NCI-H146 (cell line): ENCODE data around the gene KHDRBS1.
"Not testable (repeated sequence)": the region's sequence is repeated elsewhere in the genome, so short reads cannot be mapped to it uniquely, and the experiment has no call there.

Experiments used
- DNase-seq: peaks from one replicate; lab custom pipeline; 2025; lab: John Stamatoyannopoulos, UW

The KHDRBS1 gene, protein sequence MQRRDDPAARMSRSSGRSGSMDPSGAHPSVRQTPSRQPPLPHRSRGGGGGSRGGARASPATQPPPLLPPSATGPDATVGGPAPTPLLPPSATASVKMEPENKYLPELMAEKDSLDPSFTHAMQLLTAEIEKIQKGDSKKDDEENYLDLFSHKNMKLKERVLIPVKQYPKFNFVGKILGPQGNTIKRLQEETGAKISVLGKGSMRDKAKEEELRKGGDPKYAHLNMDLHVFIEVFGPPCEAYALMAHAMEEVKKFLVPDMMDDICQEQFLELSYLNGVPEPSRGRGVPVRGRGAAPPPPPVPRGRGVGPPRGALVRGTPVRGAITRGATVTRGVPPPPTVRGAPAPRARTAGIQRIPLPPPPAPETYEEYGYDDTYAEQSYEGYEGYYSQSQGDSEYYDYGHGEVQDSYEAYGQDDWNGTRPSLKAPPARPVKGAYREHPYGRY

GRCh38 chr1:32013386-32014198 lies at the start of gene KHDRBS1:
KHDRBS1 (plus strand) TSS chr1:32013868; CDS start chr1:32013996, 128 bp downstream.
- peak; percentile 97 for DNase-seq

DNA sequence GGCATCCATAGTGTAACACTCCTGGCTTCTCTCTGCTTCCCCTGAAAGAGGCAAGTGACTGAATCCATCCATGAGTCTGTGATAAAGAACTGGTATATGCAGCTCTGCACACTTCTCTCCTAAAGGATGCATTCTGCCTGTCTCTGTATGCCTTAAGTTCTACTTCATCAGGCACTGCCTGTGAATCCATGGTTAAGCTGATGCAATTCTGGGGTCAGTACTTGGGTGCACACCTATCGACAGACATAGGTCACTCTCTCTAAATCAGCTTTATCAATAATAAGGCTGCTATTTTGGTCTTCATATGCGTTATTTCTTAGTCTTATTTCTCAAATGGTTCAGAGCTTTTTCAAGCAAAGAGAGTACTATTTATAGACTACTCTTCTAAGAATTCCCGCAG lies 42.8 kb upstream of the KHDRBS1 start:
- DNase-seq = no peak

GRCh38 chr1:31976401-31976800 lies 37.3 kb upstream of the KHDRBS1 start:
- DNase-seq = no peak

DNA sequence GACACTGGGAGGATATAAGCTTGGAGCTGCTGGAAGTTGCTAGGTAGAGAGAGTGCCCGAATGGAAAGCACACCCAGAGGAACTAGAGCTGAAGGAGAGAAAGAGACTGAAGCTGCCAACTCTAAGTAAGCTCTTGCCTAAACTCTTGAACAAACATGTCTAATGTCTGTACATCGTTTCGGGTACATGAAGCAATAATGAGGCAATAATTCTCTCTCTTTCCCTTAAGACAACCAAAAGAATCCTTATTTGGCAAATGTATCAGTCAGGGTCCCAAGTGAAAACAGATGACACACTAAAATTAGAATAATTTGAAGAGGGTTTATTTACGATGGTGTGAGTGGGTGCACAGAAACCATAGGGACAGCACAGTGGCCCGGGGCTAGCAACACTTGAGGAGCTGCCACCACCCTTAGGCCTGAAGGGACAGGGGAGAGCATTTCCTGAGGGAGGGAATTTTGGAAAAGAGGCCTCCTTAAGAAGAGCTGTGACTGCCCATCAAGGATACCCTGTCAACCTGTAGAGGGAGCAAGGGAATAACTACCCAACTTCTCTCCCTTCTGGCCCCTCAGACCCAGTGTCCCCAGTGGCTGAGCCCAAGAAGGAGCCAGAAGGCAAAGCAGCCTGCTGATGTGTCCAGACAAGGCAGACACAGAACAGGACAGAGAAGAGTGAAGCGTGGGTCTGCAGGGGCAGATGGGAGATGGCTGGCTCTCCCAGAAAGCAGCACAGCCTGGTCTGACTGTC lies 36.1 kb upstream of the KHDRBS1 start:
- DNase-seq = peak; percentile 12

GRCh38 chr1:31978843-31979400 lies 34.7 kb upstream of the KHDRBS1 start:
- DNase-seq = no peak

GRCh38 chr1:31980835-31981455 lies 32.7 kb upstream of the KHDRBS1 start:
- DNase-seq = no peak

DNA sequence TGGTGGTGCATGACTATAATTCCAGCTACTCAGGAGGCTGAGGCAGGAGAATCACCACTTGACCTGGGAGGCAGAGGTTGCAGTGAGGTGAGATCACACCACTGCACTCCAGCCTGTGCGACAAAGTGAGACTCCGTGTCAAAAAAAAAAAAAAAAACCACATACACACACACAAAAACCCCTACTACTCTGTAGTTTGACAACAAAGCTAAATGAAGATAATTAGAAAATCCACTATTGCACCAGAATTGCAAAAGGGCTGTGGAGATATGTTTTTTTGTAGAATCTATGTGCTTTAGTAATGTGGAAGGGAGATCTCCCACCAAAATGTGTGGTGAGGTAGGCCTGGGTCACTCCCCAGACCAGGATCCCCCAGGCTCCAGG lies 32.2 kb upstream of the KHDRBS1 start:
- DNase-seq = no peak

- no peak for DNase-seq
Observed at GRCh38 chr1:31981972-31982371, 31.7 kb upstream of the KHDRBS1 start.

DNA sequence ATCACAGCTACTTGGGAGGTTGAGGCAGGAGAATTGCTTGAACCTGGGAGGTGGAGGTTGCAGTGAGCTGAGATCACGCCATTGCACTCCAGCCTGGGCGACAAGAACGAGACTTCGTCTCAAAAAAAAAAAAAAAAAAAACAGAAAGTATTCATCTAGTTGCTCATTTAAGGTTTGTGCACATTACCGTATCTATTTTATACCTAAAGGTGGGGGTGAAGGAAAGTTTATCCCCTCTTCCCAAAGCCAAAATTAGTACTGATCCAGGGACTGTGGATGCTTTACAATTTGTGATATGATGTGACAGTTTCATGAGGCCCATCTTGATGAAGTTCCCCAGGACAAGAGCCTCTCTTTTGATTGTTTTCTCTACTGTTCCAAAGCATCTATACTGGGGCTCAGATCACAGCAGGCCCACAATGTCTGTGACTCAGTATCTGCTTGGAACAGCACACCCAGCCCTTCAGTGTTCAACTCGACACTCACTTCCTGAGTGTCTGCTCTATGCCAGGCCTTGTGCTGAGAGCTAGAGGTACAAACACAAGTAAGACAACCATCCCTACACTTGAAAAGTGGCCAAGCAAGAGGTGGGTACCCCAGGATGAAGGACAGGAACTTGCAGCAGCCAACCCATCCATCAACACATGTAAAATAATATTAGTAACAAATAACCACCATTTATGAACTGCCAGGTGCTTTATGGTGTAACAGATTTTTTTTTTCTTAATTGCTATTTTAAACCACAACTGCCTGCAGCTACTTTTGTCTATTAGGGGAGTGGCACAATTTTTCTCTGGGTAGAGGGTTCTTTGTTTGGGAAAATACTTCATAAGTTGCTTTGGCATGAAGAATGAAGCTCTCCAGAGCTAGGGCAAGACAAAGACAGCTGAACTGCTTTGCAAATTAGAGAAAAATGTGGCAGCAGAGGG lies 29.0 kb upstream of the KHDRBS1 start:
- DNase-seq = no peak

- no peak for DNase-seq
Observed at GRCh38 chr1:31985430-31985829, 28.2 kb upstream of the KHDRBS1 start.

- DNase-seq = peak; percentile 74
Observed at GRCh38 chr1:31987135-31987619, 26.5 kb upstream of the KHDRBS1 start.

DNA sequence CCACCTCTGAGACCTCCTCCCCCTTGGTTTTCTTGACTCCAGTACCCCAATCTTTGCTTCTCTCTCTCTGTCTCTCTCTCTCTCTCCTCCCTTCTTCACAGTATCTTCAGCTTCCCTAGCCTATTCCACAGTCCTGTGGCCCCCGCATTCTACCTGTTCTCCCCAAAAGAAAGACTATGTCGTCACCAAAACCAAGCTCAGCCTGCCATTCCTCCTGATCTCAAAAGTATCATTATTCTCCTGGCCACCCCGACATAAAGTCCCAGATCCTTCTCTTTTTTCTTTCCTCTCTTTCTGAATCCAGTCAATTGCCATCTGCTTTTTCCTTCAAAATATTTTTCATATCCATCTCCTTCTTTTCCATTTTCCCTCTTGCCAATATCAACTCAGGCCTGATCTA lies 23.7 kb upstream of the KHDRBS1 start:
- DNase-seq = no peak

GRCh38 chr1:31991182-31991581 lies 22.5 kb upstream of the KHDRBS1 start:
- no peak for DNase-seq

DNA sequence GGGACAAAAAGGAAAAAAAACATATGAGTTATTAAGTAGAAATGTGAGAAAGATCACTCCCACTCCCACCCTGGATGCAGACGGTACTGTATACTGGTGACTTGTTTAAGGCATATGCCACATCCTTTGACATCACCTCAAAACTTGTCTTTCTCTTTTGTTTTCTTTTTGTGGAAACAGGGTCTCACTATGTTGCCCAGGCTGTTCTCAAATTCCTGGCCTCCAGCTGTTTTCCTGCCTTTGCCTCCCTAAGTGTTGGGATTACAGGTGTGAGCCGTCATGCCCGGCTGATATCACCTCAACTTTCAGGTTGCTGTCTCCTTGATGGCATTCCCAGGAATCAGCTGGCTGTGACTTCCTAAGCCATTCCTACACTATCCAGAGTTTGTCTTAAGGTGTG lies 18.4 kb upstream of the KHDRBS1 start:
- DNase-seq = no peak

GRCh38 chr1:31996121-31996520 lies 17.5 kb upstream of the KHDRBS1 start:
- not testable (repeated sequence) for DNase-seq

- DNase-seq = no peak
Observed at GRCh38 chr1:32001863-32002262, 11.8 kb upstream of the KHDRBS1 start.

DNA sequence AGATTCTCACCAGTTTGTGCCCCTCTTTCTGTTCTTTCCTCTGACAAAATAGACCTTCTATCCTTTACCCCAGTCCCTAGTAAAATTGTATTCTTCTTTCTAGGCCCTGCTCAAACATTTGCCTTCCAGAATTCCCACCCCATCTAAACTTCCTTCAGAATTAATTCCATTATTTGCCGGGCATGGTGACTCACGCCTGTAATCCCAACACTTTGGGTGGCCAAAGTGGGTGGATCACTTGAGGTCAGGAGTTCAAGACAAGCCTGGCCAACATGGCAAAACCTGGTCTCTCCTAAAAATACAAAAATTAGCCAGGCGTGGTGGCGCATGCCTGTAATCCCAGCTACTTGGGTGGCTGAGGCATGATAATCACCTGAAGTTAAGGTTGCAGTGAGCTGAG lies 11.4 kb upstream of the KHDRBS1 start:
- DNase-seq = not testable (repeated sequence)

GRCh38 chr1:32005522-32005921 lies 8.1 kb upstream of the KHDRBS1 start:
- no peak for DNase-seq

DNA sequence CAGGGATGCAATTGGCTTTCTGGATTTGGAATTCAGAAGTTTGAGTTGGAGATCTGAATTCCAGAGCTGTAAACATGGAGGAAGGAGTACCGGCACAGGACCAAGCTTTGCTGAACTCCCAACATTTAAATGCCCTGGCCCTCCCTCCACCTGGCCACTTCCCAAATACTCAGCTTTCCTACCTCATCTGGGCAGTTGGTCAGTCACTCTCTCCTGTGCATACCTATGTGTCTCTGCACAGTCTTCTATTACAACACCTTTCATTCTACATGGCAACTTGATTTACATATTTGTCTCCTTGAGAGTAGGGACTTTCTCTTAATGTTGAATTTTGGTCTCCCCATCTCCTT lies 6.1 kb upstream of the KHDRBS1 start:
- DNase-seq = no peak

DNA sequence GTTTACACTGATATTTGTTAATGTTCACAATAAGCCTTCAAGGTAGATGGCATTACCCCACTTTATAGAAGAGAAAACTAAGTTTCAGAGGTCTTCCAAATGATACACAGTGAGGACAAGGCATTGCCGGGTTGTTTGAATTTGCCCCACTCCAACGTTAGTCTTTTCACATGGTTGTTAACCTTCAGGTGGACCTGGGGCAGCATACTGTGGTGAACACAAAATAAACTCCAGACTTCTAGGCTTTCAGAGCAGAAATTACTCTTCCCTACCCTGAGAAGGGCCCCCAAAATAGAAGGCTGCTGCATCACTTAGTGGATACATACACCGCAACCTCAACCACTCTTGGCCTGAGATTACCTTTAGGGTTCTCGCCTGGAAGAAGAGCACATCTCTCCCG lies 3.4 kb upstream of the KHDRBS1 start:
- no peak for DNase-seq
